ENCODE measurements around the gene CD300LF. TPM values are rescaled to one million over a fixed set of nuclear protein-coding genes. Genes with fewer than 3 reads are reported as not detected.

CD300LF gene
- polyA plus RNA-seq, 12 donors = 0.14 to 0.90 (median 0.24) TPM; not detected in 4

Other genes starting within 250 kb of the CD300LF start
- gene CD300A, start 246.3 kb downstream of the CD300LF start, polyA plus RNA-seq (ENCODE audit: insufficient read length in 12 of 12) = 1 to 10 TPM in 10 of 12 donors, not detected in 2; 1.1 to 2.6 (median 1.9) TPM
- gene CD300LB, start 181.4 kb downstream of the CD300LF start, polyA plus RNA-seq (ENCODE audit: insufficient read length in 12 of 12) = under 1 TPM in 9 of 12 donors, not detected in 3; 0.07 to 0.83 (median 0.14) TPM
- gene CD300C, start 166.8 kb downstream of the CD300LF start, polyA plus RNA-seq (ENCODE audit: insufficient read length in 12 of 12) = under 1 TPM in 10 of 12 donors, not detected in 2; 0.18 to 0.76 (median 0.52) TPM
- under 1 TPM in 2 of 12 donors, not detected in 10; 0.32 to 0.37 TPM for gene CD300H, start 145.4 kb downstream of the CD300LF start, polyA plus RNA-seq (ENCODE audit: insufficient read length in 12 of 12)
- not detected for gene CD300LD, start 120.6 kb downstream of the CD300LF start, polyA plus RNA-seq (ENCODE audit: insufficient read length in 12 of 12)
- gene CD300E, start 89.2 kb downstream of the CD300LF start, polyA plus RNA-seq (ENCODE audit: insufficient read length in 12 of 12) = under 1 TPM in 10 of 12 donors, not detected in 2; 0.13 to 0.68 (median 0.30) TPM
- 1 to 10 TPM in 8 of 12 donors, under 1 TPM in 3, not detected in 1; 0.63 to 5.0 (median 1.3) TPM for gene RAB37, start 24.3 kb upstream of the CD300LF start, polyA plus RNA-seq (ENCODE audit: insufficient read length in 12 of 12)
- 10 to 100 TPM in 2 of 12 donors, 1 to 10 TPM in 9, not detected in 1; 5.0 to 63.4 (median 6.7) TPM for gene NHERF1, start 35.7 kb upstream of the CD300LF start, polyA plus RNA-seq (ENCODE audit: insufficient read length in 12 of 12)
- gene NAT9, start 63.4 kb upstream of the CD300LF start, polyA plus RNA-seq (ENCODE audit: insufficient read length in 12 of 12) = 10 to 100 TPM in 11 of 12 donors, not detected in 1; 26.8 to 42.5 (median 33.6) TPM
- gene GRIN2C, start 147.0 kb upstream of the CD300LF start, polyA plus RNA-seq (ENCODE audit: insufficient read length in 12 of 12) = 1 to 10 TPM in 1 of 12 donors, under 1 TPM in 9, not detected in 2; 0.48 to 1.1 (median 0.87) TPM
- 1 to 10 TPM in 10 of 12 donors, not detected in 2; 1.8 to 6.1 (median 2.6) TPM for gene FDXR, start 160.1 kb upstream of the CD300LF start, polyA plus RNA-seq (ENCODE audit: insufficient read length in 12 of 12)
- gene FADS6, start 180.7 kb upstream of the CD300LF start, polyA plus RNA-seq (ENCODE audit: insufficient read length in 12 of 12) = 1 to 10 TPM in 2 of 12 donors, under 1 TPM in 3, not detected in 7; 0.07 to 2.7 (median 0.37) TPM
- 1 to 10 TPM in 1 of 12 donors, under 1 TPM in 3, not detected in 8; 0.04 to 2.3 (median 0.54) TPM for gene USH1G, start 210.3 kb upstream of the CD300LF start, polyA plus RNA-seq (ENCODE audit: insufficient read length in 12 of 12)
- gene OTOP2, start 211.3 kb upstream of the CD300LF start, polyA plus RNA-seq (ENCODE audit: insufficient read length in 12 of 12) = under 1 TPM in 1 of 12 donors, not detected in 11; 0.15 TPM
- gene OTOP3, start 223.0 kb upstream of the CD300LF start, polyA plus RNA-seq (ENCODE audit: insufficient read length in 12 of 12) = not detected